GM23338 (cell line): ENCODE results near the gene NFAT5. TPM values are rescaled to one million over a fixed set of nuclear protein-coding genes. Genes with fewer than 3 reads are reported as not detected.

Experiments
- ATAC-seq: fragments of 200-7000 bp; cut with Tn5 transposase; 3 replicates; pipeline ENCODE4 v1.9.1; 2020
- DNase-seq: peaks from one replicate; pipeline ENCODE4 v3.0.0-alpha.2; 2015; ENCODE audit warnings: low spot score
- H2AFZ ChIP-seq: fragments of 200-600 bp; sonication (generic); 2 replicates; pipeline ENCODE4 v1.8.0; 2016; ENCODE audit warnings: antibody characterized with exemption, mild to moderate bottlenecking, moderate library complexity
- H3F3A ChIP-seq: fragments of 200-600 bp; sonication (generic); replicated peaks from 2 replicates; pipeline ENCODE4 v1.8.0; 2017; ENCODE audit warnings: antibody characterized with exemption, mixed run types, low read depth
- H3K27ac ChIP-seq: fragments of 200-600 bp; sonication (generic); 2 replicates; pipeline ENCODE4 v1.6.1; 2016; ENCODE audit warnings: low read depth
- H3K27me3 ChIP-seq: fragments of 200-600 bp; sonication (generic); 2 replicates; pipeline ENCODE4 v1.8.0; 2016; ENCODE audit warnings: mild to moderate bottlenecking, mixed run types, moderate library complexity; ENCODE audit not compliant: insufficient read depth
- H3K36me3 ChIP-seq: fragments of 200-600 bp; sonication (generic); 2 replicates; pipeline ENCODE4 v1.8.0; 2016; ENCODE audit warnings: mild to moderate bottlenecking; ENCODE audit not compliant: insufficient read depth
- H3K4me1 ChIP-seq: fragments of 200-600 bp; sonication (generic); 2 replicates; pipeline ENCODE4 v1.8.0; 2016; ENCODE audit warnings: mild to moderate bottlenecking, moderate library complexity; ENCODE audit not compliant: insufficient read depth
- H3K4me2 ChIP-seq: fragments of 200-600 bp; sonication (generic); 2 replicates; pipeline ENCODE4 v1.7.1; 2017; ENCODE audit warnings: mixed run types
- H3K4me3 ChIP-seq: fragments of 200-600 bp; sonication (generic); 2 replicates; pipeline ENCODE4 v1.6.1; 2016; ENCODE audit warnings: mixed run types
- H3K79me2 ChIP-seq: fragments of 200-600 bp; sonication (generic); replicated peaks from 2 replicates; pipeline ENCODE4 v1.8.0; 2017; ENCODE audit warnings: mild to moderate bottlenecking; ENCODE audit not compliant: insufficient read depth
- H3K9me2 ChIP-seq: fragments of 200-600 bp; sonication (generic); 2 replicates; pipeline ENCODE4 v1.8.0; 2017; ENCODE audit not compliant: insufficient read depth
- H4K20me1 ChIP-seq: fragments of 200-600 bp; sonication (generic); replicated peaks from 2 replicates; pipeline ENCODE4 v1.8.0; 2017; ENCODE audit warnings: mild to moderate bottlenecking; ENCODE audit not compliant: insufficient read depth
- H3K27ac Mint-ChIP-seq: 2 replicates; pipeline ENCODE4 v1.8.0; 2020; ENCODE audit warnings: inconsistent platforms, mild to moderate bottlenecking, moderate library complexity, mixed read lengths
- H3K27me3 Mint-ChIP-seq: 3 replicates; pipeline ENCODE4 v1.8.0; 2022; ENCODE audit warnings: low read depth, mild to moderate bottlenecking, moderate library complexity, mixed read lengths, inconsistent platforms; ENCODE audit not compliant: insufficient read depth, poor library complexity
- H3K36me3 Mint-ChIP-seq: 3 replicates; pipeline ENCODE4 v1.8.0; 2021; ENCODE audit warnings: low read depth, mild to moderate bottlenecking, inconsistent platforms, moderate library complexity, mixed read lengths
- H3K4me1 Mint-ChIP-seq: 3 replicates; pipeline ENCODE4 v1.8.0; 2020; ENCODE audit warnings: mild to moderate bottlenecking, inconsistent platforms, mixed read lengths
- H3K4me3 Mint-ChIP-seq: 3 replicates; pipeline ENCODE4 v1.8.0; 2021; ENCODE audit warnings: moderate library complexity, mild to moderate bottlenecking, inconsistent platforms, mixed read lengths
- H3K9me3 Mint-ChIP-seq: 3 replicates; pipeline ENCODE4 v1.8.0; 2020; ENCODE audit warnings: moderate library complexity, mild to moderate bottlenecking, inconsistent platforms, mixed read lengths
- CREB1 ChIP-seq: fragments of 250-450 bp; sonication (Bioruptor Pico); IDR thresholded peaks from 2 replicates; pipeline ENCODE4 v1.5.0; 2020; ENCODE audit warnings: low read depth, mild to moderate bottlenecking, moderate library complexity
- CTCF ChIP-seq, 2 experiments: fragments of 200-600 bp in 1 of 2; sonication (generic) in 1 of 2; conservative IDR thresholded peaks; 2 replicates each; pipeline versions ENCODE4 v1.5.1 to v1.6.1; 2016 to 2017; ENCODE audit warnings: antibody characterized with exemption in 2 of 2, low read depth in 2 of 2, mild to moderate bottlenecking in 2 of 2, moderate library complexity in 1 of 2
- EZH2 ChIP-seq: fragments of 200-600 bp; sonication (generic); IDR thresholded peaks from one replicate; pipeline ENCODE4 v1.8.0; 2017; ENCODE audit warnings: antibody characterized with exemption, mild to moderate bottlenecking, low read depth; ENCODE audit not compliant: unreplicated experiment
- EZH2phosphoT487 ChIP-seq: fragments of 200-600 bp; sonication (generic); IDR thresholded peaks from one replicate; pipeline ENCODE4 v1.8.1; 2018; ENCODE audit warnings: antibody characterized with exemption; ENCODE audit not compliant: unreplicated experiment
- JUNB ChIP-seq: IDR thresholded peaks from one replicate; pipeline ENCODE4 v1.6.1; 2016; ENCODE audit warnings: antibody characterized with exemption; ENCODE audit not compliant: unreplicated experiment
- NANOG ChIP-seq: IDR thresholded peaks from 2 replicates; pipeline ENCODE4 v1.6.1; 2016; ENCODE audit warnings: antibody characterized with exemption, borderline replicate concordance
- POLR2AphosphoS5 ChIP-seq: IDR thresholded peaks from 2 replicates; pipeline ENCODE4 v1.6.1; 2016; ENCODE audit warnings: antibody characterized with exemption, low read depth
- REST ChIP-seq: IDR thresholded peaks from one replicate; pipeline ENCODE4 v1.6.1; 2018; ENCODE audit warnings: antibody characterized with exemption; ENCODE audit not compliant: unreplicated experiment
- STAT1 ChIP-seq: IDR thresholded peaks from one replicate; pipeline ENCODE4 v1.6.1; 2016; ENCODE audit warnings: antibody characterized with exemption; ENCODE audit not compliant: unreplicated experiment
- ZNF114 ChIP-seq: fragments of 250-450 bp; sonication (Bioruptor Pico); IDR thresholded peaks from 2 replicates; pipeline ENCODE4 v1.5.0; 2020; ENCODE audit warnings: mild to moderate bottlenecking, moderate library complexity
- ZNF331 ChIP-seq: fragments of 250-450 bp; sonication (Bioruptor Pico); IDR thresholded peaks from 2 replicates; pipeline ENCODE4 v1.5.0; 2020; ENCODE audit warnings: low read depth, mild to moderate bottlenecking, moderate library complexity
- polyA plus RNA-seq: library from polyadenylated mRNA; unstranded; fragments of >200 nt; fragmentation: Nextera tagmentation; extraction: Ambion mirVana; gene quantifications from 2 replicates; pipeline ENCODE4 v1.2.1, GENCODE V29; 2016
- total RNA-seq: library from RNA; depleted of rRNA; stranded (reverse); fragments of >200 nt; shearing (Covaris generic); gene quantifications from 2 replicates; pipeline ENCODE4 v1.2.3, GENCODE V29; 2014
- TF ChIP-seq, protein P1 (sequence below): IDR thresholded peaks from 2 replicates; pipeline ENCODE4 v1.6.1; 2016; ENCODE audit warnings: antibody characterized with exemption
- TF ChIP-seq, protein P2 (sequence below): fragments of 250-450 bp; sonication (Bioruptor Pico); IDR thresholded peaks from 2 replicates; pipeline ENCODE4 v1.5.0; 2020; ENCODE audit warnings: mild to moderate bottlenecking, moderate library complexity

Gene NFAT5
- total and polyA plus RNA-seq, 2 experiments from 2014 or later: 10.6 to 27.0 TPM

- Histone ChIP-seq H3K4me3 (no peak overlapping the region), H3F3A (no peaks in the 10 kb centered on the region), H3K27ac (no peak overlapping the region), H3K4me2 (no peak overlapping the region), H3K27me3 (no peaks in the 10 kb centered on the region), H2AFZ (no peak overlapping the region), H3K4me1 (no peaks in the 10 kb centered on the region), H3K79me2 (no peaks in the 10 kb centered on the region), H4K20me1 (no peaks in the 10 kb centered on the region), H3K36me3 (no peaks in the 10 kb centered on the region), H3K9me2 (no peaks in the 10 kb centered on the region)
- no peak for TF ChIP-seq ZNF331
- TF ChIP-seq CREB1 (CRISPR knock-in tag): no peak
- no peak for TF ChIP-seq EZH2phosphoT487
- TF ChIP-seq JUNB: no peak
- no peak for TF ChIP-seq NANOG
- TF ChIP-seq EZH2: no peak
- TF ChIP-seq ZNF114: no peak
- TF ChIP-seq CTCF (conservative IDR thresholded peaks at IDR 0.05; ENCODE audit: low read depth in 2 of 2): no peak
- no peak for TF ChIP-seq STAT1
- TF ChIP-seq, protein P1, sequence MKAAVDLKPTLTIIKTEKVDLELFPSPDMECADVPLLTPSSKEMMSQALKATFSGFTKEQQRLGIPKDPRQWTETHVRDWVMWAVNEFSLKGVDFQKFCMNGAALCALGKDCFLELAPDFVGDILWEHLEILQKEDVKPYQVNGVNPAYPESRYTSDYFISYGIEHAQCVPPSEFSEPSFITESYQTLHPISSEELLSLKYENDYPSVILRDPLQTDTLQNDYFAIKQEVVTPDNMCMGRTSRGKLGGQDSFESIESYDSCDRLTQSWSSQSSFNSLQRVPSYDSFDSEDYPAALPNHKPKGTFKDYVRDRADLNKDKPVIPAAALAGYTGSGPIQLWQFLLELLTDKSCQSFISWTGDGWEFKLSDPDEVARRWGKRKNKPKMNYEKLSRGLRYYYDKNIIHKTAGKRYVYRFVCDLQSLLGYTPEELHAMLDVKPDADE: no peak
- TF ChIP-seq, protein P2, sequence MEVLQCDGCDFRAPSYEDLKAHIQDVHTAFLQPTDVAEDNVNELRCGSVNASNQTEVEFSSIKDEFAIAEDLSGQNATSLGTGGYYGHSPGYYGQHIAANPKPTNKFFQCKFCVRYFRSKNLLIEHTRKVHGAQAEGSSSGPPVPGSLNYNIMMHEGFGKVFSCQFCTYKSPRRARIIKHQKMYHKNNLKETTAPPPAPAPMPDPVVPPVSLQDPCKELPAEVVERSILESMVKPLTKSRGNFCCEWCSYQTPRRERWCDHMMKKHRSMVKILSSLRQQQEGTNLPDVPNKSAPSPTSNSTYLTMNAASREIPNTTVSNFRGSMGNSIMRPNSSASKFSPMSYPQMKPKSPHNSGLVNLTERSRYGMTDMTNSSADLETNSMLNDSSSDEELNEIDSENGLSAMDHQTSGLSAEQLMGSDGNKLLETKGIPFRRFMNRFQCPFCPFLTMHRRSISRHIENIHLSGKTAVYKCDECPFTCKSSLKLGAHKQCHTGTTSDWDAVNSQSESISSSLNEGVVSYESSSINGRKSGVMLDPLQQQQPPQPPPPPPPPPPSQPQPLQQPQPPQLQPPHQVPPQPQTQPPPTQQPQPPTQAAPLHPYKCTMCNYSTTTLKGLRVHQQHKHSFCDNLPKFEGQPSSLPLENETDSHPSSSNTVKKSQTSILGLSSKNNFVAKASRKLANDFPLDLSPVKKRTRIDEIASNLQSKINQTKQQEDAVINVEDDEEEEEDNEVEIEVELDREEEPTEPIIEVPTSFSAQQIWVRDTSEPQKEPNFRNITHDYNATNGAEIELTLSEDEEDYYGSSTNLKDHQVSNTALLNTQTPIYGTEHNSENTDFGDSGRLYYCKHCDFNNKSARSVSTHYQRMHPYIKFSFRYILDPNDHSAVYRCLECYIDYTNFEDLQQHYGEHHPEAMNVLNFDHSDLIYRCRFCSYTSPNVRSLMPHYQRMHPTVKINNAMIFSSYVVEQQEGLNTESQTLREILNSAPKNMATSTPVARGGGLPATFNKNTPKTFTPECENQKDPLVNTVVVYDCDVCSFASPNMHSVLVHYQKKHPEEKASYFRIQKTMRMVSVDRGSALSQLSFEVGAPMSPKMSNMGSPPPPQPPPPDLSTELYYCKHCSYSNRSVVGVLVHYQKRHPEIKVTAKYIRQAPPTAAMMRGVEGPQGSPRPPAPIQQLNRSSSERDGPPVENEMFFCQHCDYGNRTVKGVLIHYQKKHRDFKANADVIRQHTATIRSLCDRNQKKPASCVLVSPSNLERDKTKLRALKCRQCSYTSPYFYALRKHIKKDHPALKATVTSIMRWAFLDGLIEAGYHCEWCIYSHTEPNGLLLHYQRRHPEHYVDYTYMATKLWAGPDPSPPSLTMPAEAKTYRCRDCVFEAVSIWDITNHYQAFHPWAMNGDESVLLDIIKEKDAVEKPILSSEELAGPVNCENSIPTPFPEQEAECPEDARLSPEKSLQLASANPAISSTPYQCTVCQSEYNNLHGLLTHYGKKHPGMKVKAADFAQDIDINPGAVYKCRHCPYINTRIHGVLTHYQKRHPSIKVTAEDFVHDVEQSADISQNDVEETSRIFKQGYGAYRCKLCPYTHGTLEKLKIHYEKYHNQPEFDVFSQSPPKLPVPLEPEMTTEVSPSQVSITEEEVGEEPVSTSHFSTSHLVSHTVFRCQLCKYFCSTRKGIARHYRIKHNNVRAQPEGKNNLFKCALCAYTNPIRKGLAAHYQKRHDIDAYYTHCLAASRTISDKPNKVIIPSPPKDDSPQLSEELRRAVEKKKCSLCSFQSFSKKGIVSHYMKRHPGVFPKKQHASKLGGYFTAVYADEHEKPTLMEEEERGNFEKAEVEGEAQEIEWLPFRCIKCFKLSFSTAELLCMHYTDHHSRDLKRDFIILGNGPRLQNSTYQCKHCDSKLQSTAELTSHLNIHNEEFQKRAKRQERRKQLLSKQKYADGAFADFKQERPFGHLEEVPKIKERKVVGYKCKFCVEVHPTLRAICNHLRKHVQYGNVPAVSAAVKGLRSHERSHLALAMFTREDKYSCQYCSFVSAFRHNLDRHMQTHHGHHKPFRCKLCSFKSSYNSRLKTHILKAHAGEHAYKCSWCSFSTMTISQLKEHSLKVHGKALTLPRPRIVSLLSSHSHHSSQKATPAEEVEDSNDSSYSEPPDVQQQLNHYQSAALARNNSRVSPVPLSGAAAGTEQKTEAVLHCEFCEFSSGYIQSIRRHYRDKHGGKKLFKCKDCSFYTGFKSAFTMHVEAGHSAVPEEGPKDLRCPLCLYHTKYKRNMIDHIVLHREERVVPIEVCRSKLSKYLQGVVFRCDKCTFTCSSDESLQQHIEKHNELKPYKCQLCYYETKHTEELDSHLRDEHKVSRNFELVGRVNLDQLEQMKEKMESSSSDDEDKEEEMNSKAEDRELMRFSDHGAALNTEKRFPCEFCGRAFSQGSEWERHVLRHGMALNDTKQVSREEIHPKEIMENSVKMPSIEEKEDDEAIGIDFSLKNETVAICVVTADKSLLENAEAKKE: no peak
- TF ChIP-seq POLR2AphosphoS5: no peak
- TF ChIP-seq REST: no peak
- no peak overlapping the region for H3K27ac Mint-ChIP-seq
- ATAC-seq: no peak
- H3K4me1 Mint-ChIP-seq: peaks cover 3% of the 10 kb centered on the region; the same call in 2 of the 3 replicates
- H3K27me3 Mint-ChIP-seq: no peaks in the 10 kb centered on the region
- no peaks in the 10 kb centered on the region for H3K9me3 Mint-ChIP-seq
- DNase-seq: no peak
- no peak overlapping the region for H3K4me3 Mint-ChIP-seq
- no peaks in the 10 kb centered on the region for H3K36me3 Mint-ChIP-seq
These were observed 27.0 kb upstream of the NFAT5 start for GRCh38 chr16:69538808-69539207.
